PFSK-1 (cell line): ENCODE results near the gene LSM8.

Source experiments
- FOXP2 ChIP-seq: optimal IDR thresholded peaks from 2 replicates; pipeline ENCODE3; 2011; ENCODE audit warnings: borderline replicate concordance, control low read depth, inconsistent platforms; ENCODE audit not compliant: insufficient read depth; ENCODE audit errors: extremely low read length, extremely low read depth
- POLR2AphosphoS5 ChIP-seq: IDR thresholded peaks from 2 replicates; pipeline ENCODE4 v1.6.1; 2012; ENCODE audit warnings: low read depth, mild to moderate bottlenecking, control low read depth, low read length, moderate library complexity
- TAF1 ChIP-seq: IDR thresholded peaks from 2 replicates; pipeline ENCODE4 v1.6.1; 2012; ENCODE audit warnings: low read length, control low read depth, borderline replicate concordance; ENCODE audit not compliant: insufficient read depth
- TF ChIP-seq, protein P1 (sequence below), 2 experiments: IDR thresholded peaks; 2 replicates each; pipeline versions ENCODE4 v1.6.1 to v1.8.0; 2011 to 2012; ENCODE audit warnings: low read depth in 2 of 2, low read length in 2 of 2, control low read depth in 1 of 2, inconsistent platforms in 1 of 2, mild to moderate bottlenecking in 1 of 2, moderate library complexity in 1 of 2; ENCODE audit not compliant: insufficient read depth in 1 of 2

GRCh38 chr7:118195837-118196474 lies 12.0 kb downstream of the LSM8 start:
- TF ChIP-seq POLR2AphosphoS5 (no peak), FOXP2 (no peak), TAF1 (no peak)
- TF ChIP-seq, protein P1, sequence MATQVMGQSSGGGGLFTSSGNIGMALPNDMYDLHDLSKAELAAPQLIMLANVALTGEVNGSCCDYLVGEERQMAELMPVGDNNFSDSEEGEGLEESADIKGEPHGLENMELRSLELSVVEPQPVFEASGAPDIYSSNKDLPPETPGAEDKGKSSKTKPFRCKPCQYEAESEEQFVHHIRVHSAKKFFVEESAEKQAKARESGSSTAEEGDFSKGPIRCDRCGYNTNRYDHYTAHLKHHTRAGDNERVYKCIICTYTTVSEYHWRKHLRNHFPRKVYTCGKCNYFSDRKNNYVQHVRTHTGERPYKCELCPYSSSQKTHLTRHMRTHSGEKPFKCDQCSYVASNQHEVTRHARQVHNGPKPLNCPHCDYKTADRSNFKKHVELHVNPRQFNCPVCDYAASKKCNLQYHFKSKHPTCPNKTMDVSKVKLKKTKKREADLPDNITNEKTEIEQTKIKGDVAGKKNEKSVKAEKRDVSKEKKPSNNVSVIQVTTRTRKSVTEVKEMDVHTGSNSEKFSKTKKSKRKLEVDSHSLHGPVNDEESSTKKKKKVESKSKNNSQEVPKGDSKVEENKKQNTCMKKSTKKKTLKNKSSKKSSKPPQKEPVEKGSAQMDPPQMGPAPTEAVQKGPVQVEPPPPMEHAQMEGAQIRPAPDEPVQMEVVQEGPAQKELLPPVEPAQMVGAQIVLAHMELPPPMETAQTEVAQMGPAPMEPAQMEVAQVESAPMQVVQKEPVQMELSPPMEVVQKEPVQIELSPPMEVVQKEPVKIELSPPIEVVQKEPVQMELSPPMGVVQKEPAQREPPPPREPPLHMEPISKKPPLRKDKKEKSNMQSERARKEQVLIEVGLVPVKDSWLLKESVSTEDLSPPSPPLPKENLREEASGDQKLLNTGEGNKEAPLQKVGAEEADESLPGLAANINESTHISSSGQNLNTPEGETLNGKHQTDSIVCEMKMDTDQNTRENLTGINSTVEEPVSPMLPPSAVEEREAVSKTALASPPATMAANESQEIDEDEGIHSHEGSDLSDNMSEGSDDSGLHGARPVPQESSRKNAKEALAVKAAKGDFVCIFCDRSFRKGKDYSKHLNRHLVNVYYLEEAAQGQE (IDR thresholded peaks at IDR 0.05; ENCODE audit: insufficient read depth in 1 of 2, low read depth in 2 of 2, low read length in 2 of 2), result no peak
